ENCODE measurements around the gene CDSN.

DNA sequence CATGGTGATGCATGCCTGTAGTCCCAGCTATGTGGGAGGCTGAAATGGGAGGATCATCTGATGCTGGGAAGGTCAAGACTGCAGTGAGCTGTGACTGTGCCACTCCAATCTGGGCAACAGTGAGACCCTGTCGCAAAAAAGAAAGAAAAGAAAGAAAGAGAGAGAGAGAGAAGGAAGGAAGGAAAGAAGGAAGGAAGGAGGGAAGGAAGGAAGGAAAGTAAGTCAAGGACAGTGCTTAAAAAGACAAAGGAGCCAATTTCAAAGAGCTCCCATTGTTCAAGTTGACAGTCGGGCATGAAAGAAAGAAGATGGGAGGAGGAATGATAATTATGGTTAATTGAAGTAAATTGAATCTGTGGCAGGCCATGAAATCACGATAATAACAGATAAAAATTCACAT, 24.0 kb downstream of the CDSN start:
- TF ChIP-seq RAD21 (IDR thresholded peaks at IDR 0.05; ENCODE audit: low read depth) (no peak), CREB1 (IDR thresholded peaks at IDR 0.05; ENCODE audit: low read depth) (no peak), TAF1 (IDR thresholded peaks at IDR 0.05; ENCODE audit: low read depth) (no peak)
- TF ChIP-seq, protein P1, sequence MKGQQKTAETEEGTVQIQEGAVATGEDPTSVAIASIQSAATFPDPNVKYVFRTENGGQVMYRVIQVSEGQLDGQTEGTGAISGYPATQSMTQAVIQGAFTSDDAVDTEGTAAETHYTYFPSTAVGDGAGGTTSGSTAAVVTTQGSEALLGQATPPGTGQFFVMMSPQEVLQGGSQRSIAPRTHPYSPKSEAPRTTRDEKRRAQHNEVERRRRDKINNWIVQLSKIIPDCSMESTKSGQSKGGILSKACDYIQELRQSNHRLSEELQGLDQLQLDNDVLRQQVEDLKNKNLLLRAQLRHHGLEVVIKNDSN (IDR thresholded peaks at IDR 0.05): no peak
